ENCODE data around the gene NECTIN2.
"Not testable (repeated sequence)": the region's sequence is repeated elsewhere in the genome, so short reads cannot be mapped to it uniquely, and the experiment has no call there.

Gene NECTIN2

DNA sequence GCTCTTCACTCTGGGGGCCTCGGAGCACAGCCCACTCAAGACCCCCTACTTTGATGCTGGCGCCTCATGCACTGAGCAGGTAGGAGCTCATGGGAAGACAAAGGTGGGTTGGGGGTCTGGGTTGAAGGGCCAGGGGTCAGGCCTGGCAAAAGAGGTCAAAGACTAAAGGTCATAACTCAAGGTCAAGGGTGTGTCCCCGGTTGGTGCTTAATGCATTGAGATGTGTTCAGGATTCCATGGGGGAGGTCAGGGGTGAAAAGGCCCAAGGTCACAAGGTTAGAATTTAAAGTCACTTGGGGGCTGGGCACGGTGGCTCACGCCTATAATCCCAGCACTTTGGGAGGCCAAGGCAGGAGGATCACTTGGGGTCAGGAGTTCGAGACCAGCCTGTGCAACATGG is 40.0 kb downstream of the NECTIN2 start:
- no peak for DNase-seq (ENCODE audit: low read depth)
- H3K4me3 ChIP-seq (ENCODE audit: control insufficient read depth, low read depth, low read length), result no peak overlapping the region
- TF ChIP-seq, protein P1, sequence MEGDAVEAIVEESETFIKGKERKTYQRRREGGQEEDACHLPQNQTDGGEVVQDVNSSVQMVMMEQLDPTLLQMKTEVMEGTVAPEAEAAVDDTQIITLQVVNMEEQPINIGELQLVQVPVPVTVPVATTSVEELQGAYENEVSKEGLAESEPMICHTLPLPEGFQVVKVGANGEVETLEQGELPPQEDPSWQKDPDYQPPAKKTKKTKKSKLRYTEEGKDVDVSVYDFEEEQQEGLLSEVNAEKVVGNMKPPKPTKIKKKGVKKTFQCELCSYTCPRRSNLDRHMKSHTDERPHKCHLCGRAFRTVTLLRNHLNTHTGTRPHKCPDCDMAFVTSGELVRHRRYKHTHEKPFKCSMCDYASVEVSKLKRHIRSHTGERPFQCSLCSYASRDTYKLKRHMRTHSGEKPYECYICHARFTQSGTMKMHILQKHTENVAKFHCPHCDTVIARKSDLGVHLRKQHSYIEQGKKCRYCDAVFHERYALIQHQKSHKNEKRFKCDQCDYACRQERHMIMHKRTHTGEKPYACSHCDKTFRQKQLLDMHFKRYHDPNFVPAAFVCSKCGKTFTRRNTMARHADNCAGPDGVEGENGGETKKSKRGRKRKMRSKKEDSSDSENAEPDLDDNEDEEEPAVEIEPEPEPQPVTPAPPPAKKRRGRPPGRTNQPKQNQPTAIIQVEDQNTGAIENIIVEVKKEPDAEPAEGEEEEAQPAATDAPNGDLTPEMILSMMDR (conservative IDR thresholded peaks at IDR 0.05; ENCODE audit: control insufficient read depth, insufficient read depth, low read depth, low read length), result no peak

DNA sequence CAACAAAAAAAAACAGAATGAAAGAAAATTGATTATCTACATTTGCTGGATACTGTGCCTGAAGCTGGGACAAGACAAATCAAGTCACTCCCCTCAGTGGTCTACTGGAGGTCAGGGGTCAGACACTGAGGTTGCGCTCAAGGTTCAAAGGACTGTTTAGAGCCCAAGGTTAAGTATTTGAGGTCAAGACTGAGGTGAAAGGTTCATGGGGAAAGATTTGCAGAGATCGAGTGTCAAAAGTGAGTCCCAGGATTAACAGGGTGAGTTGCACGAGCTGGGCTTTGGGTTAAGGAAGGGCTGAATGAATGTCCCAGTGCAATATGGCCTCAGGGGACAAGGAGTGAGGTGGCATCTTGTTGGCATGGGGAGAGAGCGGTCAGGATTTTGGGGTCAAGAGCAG is 41.6 kb downstream of the NECTIN2 start:
- TF ChIP-seq, protein P1 (conservative IDR thresholded peaks at IDR 0.05; ENCODE audit: control insufficient read depth, insufficient read depth, low read depth, low read length), result no peak
- DNase-seq (ENCODE audit: low read depth), result no peak
- H3K4me3 ChIP-seq (ENCODE audit: control insufficient read depth, low read depth, low read length), result no peak overlapping the region

DNA sequence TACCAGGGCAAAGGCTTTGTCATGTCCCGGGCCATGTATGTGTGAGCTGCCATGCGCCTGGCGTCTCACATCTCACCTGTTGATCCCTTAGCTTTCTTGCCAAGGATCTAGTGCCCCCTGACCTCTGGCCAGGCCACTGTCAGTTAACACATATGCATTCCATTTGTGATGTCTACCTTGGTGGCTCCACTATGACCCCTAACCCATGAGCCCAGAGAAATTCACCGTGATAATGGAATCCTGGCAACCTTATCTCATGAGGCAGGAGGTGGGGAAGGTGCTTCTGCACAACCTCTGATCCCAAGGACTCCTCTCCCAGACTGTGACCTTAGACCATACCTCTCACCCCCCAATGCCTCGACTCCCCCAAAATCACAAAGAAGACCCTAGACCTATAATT is 42.2 kb downstream of the NECTIN2 start:
- not testable (repeated sequence) for DNase-seq (ENCODE audit: low read depth); H3K4me3 ChIP-seq (ENCODE audit: control insufficient read depth, low read depth, low read length)

DNA sequence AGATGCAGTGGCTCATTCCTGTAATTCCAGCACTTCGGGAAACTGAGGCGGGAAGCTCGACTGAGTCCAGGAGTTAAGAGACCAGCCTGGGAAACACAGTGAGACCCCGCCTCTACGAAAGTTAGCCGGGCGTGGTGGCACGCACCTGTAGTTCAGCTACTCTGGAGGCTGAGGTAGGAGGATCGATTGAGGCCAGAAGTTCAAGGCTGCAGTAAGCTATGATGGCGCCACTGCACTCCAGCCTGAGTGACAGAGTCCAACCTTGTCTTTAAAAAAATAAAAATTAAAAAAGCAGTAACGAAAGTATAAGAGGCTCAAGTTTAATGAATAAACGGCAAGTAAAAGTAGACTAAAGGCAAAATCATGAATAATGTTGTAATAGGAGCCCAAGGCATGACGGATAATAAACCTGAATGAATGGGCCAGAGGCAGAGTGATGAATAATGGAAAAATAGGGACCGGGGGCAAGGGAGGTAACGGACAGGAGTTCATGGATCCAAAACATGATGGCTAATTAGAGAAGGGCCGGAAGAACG is 43.8 kb downstream of the NECTIN2 start:
- peak overlapping the region; percentile 60 for H3K4me3 ChIP-seq (ENCODE audit: control insufficient read depth, low read depth, low read length)
- TF ChIP-seq, protein P1 (conservative IDR thresholded peaks at IDR 0.05; ENCODE audit: control insufficient read depth, insufficient read depth, low read depth, low read length), result no peak
- DNase-seq (ENCODE audit: low read depth), result no peak

DNA sequence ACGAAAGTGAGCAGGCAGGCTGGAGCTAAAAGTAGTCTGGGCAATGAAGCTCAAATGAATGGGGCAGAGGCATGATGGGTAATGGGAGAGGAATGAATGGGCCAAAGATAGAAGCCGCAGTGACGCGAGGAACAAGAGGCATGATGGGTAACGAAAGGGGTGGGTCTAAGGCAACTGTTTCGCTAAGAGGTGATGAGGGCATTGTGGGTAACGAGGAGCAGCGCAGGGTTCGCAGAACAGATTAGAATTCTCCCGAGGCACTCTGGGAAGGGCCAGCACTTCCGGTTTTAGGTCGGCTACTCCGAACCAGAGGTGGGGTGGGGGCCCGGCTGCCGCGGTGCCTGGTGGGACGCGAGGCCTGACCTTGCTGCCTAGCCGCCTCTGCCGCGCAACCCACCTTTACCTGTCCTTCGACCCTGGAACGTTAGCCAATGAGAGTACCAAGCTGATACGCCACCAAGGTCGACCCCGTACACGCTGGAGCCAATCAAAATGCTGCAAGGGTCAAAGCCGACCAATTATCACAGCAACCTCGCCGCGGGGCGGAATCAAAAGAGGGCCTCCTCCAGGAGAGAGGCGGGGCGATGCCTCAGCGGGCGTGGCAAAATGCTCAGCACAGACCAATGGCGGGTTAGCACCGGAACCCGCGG is 44.4 kb downstream of the NECTIN2 start:
- peak; percentile 100 for DNase-seq (ENCODE audit: low read depth)
- peak overlapping the region; percentile 60 for H3K4me3 ChIP-seq (ENCODE audit: control insufficient read depth, low read depth, low read length)
- TF ChIP-seq, protein P1 (conservative IDR thresholded peaks at IDR 0.05; ENCODE audit: control insufficient read depth, insufficient read depth, low read depth, low read length), result no peak

DNA sequence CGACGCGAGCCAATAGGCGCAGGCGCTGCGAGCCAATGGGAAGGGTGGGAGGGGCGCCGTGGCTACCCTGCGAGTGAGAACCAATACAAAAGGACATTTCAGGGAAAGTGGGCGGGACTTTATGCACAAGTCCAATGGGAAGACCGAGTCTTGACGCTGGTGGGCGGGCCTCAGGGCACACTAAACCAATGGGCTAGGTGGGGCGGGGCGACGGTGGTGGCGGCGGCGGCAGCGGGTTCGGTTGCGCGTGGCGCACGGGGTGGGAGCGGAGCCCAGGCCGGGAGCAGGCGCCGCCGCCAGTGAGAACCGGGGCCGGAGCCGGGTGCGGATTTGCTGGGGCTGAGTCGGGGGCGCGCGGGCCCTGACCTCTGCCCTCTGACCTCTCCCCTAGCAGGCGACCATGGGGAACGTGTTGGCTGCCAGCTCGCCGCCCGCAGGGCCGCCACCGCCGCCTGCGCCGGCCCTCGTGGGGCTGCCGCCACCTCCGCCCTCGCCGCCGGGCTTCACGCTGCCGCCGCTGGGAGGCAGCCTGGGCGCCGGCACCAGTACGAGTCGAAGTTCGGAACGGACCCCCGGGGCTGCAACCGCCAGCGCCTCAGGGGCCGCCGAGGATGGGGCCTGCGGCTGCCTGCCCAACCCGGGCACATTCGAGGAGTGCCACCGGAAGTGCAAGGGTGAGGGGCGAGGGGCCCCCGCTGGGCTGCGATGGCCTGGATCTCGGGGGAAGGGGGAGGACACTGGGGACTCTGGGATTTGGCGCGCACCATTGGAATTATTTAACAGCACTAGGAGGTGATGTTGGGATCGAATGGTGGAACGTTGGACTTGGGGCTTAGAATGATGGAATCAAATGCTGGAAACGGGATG is 45.2 kb downstream of the NECTIN2 start, which contains the start of gene TOMM40:
TSS of gene TOMM40 (plus strand) at position 239 of the 867 bp plus-strand sequence. CDS start at position 401, 162 bp downstream.
- TF ChIP-seq, protein P1 (conservative IDR thresholded peaks at IDR 0.05; ENCODE audit: control insufficient read depth, insufficient read depth, low read depth, low read length), result no peak
- H3K4me3 ChIP-seq (ENCODE audit: control insufficient read depth, low read depth, low read length), result peak within 1 kb of the TSS; percentile 61
- no peak for DNase-seq (ENCODE audit: low read depth)

DNA sequence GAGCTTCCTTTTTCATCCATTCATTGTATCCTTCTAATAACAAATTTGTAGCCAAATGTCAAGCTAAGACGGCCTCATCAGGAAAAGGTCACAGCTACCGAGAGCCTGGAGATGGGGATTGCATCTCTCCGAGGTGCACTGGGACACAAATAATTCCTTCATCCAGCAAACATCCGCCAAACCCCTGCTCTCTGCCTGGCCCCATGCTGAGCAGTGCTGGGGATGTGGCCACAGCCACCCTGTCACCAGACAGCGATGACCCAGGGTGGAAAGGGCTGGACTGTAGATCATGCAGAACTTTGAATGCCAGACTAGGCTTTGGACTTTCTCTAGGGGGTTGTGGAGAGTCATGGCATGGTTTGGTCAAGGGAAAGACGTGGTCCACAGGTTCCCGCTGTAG is 46.8 kb downstream of the NECTIN2 start:
- DNase-seq (ENCODE audit: low read depth), result no peak
- TF ChIP-seq, protein P1 (conservative IDR thresholded peaks at IDR 0.05; ENCODE audit: control insufficient read depth, insufficient read depth, low read depth, low read length), result no peak
- H3K4me3 ChIP-seq (ENCODE audit: control insufficient read depth, low read depth, low read length), result no peak overlapping the region
